ENCODE results near the gene NAIF1.
"Not testable (repeated sequence)": the region's sequence is repeated elsewhere in the genome, so short reads cannot be mapped to it uniquely, and the experiment has no call there.

The NAIF1 gene

DNA sequence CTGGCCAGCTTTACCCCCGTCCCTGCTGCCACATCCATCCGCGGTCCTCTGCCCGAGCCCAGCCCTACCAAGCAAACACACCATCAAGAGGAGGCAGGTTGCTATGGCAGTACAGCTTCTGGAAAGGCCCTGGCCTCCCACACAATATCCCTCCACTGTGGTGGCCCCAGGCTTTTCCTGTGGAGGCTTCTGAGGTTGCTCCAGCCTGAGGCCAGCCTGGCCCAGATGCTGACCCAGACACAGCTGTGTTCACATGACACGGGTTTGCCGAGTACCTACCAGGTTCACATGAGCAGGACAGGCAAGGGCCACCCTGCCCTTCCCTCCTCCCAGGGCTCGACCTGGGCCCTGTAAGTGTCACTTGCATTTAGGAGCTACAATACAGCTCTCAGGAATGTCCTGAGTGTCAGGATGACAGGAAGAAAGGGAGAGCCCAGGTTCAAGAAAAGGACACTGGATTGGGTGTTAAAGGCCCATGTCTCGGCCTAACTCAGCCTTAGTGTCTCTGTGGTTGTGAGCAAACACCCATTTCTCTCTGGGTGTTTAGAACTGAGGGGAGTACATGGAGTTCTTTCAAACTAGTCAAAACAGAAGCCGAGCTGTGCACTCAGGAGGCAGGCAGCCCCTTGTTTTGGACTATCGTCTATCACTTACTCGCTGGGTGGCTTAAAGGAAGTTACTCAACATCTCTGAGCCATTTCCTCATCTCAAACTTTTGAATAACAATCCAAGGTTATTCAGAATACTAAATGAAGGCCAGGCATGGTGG lies 40.2 kb downstream of the NAIF1 start:
- DNase-seq (ENCODE audit: low spot score), result no peak

DNA sequence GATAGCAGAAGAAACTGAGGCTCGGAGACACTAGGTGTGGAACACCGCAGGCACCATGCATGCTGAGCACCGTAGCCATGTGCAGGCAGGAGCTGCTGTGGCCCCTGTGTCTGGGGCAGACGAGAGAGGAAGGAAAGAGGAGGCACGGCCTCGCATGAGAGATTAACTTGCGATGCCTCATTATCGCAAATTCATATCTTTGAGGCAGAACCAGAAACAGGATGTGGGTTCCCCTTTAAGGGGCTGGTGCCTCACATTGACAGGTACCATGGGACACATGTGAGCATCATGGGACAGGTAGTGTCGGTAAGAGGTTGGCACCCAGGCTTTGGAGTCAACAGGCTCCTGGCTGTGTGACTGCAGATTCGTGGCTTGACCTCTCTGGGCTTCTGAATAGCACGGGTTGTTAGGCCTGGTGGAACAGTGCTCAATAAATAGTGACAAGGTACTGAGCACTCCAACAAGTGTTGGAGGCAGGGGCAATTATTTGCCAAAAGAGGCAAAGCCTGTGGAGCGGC lies 40.8 kb downstream of the NAIF1 start:
- no peak for DNase-seq (ENCODE audit: low spot score)

DNA sequence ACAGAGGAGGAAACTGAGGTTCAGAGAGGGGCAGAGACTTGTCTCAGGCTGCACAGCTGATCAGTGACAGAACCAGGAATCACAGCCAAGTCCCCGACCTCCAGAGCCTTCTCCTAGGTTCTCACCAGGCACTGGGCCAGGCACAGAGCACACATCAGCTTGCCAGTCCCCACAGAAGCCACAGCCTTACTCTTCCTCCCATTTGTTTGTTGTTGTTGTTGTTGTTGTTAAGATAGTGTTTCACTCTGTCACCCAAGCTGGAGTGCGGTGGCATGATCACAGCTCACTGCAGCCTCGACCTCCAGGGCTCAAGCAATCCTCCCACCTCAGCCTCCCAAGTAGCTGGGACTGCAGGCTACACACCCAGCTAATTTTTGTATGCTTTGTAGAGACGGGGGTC lies 41.4 kb downstream of the NAIF1 start:
- no peak for DNase-seq (ENCODE audit: low spot score)

DNA sequence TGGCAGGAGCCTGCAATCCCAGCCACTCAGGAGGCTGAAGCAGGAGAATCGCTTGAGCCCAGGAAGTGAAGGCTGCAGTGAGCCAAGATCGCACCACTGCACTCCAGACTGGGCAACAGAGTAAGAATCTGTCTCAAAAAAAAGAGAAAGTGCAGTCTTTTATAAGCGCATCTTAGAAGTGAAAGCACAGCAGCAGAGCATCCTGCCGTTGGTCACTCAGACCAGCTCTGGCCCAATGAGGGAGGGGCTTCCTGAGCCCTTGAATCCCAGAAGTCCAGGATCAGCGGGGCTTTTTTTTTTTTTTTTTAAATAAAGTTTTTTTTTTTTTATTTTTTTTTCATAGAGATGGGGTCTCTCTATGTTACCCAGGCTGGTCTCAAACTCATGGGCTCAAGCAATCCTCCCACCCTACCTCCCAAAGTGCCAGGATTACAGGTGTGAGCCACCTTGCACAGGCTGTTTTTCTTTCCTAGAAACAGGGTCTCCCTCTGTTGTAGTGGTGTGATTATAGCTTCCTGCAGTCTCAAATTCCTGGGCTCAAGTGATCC lies 42.3 kb downstream of the NAIF1 start:
- no peak for DNase-seq (ENCODE audit: low spot score)

DNA sequence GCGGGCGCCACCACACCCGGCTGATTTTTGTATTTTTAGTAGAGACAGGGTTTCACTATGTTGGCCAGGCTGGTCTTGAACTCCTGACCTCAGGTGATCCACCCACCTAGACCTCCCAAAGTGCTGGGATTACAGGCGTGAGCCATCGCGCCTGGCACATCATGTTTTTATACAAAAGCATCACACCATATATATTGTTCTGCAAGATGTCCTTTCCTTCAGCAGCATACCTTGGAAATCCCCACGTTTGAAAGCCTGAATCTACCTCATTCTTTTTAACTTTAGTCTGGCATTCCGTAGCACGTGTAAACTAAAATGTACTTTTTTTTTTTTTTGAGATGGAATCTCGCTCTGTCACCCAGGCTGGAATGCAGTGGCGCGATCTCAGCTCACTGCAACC lies 43.4 kb downstream of the NAIF1 start:
- not testable (repeated sequence) for DNase-seq (ENCODE audit: low spot score)

DNA sequence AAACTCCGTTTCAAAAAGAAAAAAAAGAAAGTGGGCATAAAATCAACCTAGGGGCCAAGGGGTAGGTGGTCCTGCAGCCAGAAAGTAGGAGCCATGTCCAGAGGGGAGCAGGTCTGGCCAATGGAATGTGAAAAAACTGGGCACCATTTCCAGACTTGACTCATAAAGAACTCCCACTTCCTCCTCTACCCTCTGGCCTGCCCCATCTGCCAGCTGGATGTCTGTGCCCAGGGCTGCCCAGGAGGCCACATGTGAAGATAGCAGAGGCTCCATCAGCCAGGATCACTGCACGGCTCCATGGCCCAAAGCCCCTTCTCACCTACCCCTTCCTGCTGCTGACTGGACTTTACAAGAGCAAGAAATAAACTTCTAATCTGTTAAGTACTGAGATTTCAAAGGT lies 44.2 kb downstream of the NAIF1 start:
- peak; percentile 28 for DNase-seq (ENCODE audit: low spot score)

DNA sequence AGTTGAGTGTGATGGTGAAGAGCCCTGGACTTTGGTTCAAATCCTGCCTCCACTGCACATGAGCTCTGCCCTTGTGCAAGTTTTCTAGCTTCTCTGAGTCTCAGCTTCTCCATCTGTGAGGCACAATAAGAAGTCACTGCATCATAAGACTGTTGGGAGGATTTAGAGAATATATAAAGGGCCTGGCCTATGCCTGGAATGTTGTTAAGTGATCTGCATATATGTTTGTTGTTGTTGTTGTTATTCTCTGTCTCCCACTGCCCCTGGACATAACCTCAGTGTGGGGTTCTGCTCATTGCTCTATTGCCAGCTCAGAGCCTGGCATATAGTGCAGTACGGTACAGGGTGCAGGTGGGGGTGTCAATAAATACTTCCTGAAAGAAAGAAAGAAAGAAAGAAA lies 46.0 kb downstream of the NAIF1 start:
- DNase-seq (ENCODE audit: low spot score), result no peak

DNA sequence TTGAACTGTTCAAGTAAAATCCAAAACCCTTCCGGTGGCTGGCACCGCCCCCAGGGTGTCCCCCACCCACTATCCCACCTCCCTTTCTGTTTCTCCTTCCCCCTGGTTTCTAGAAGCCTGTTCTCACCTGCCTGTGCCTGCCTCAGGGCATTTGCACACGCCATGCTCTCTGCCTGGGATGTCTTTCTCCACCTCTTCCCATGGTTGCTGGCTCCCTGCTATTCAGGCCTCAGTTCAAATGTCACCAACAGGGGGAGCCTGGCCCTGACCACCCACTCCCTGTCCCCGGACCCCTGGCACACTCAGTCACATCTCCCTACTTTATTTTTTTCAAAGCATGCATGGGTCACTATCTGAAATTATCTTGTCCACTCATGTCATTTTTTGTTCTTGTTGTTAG lies 46.4 kb downstream of the NAIF1 start:
- DNase-seq (ENCODE audit: low spot score), result no peak

DNA sequence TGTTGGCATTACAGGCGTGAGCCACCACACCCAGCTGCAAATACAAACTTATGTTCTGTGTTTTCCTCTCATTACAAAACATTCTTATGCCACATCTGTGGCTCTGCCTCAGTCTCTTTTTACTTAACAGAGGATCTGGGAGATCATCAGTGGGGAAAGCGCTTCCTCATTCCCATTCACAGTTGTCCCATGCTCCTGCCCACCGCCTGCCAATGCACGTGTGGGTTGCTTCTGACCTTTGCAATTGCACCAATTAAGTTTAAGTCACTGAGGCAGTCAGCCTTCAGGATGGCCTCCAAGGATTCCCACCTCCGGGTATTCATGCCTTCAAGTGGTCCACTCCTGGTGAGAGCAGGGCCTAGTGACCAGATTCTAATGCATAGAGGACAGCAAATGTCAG lies 51.4 kb downstream of the NAIF1 start:
- no peak for DNase-seq (ENCODE audit: low spot score)

All from AG08395 (cell line).